Endothelial cell of umbilical vein (primary cell): ENCODE data around the gene NID2. TPM values are rescaled to one million over a fixed set of nuclear protein-coding genes. Genes with fewer than 3 reads are reported as not detected.

ENCODE experiments used
- BruUV-seq: library from RNA; stranded (reverse); fragments of 400-500 nt; replicated peaks from 2 replicates; lab custom pipeline; 2021; lab: Mats Ljungman, UMichigan
- CTCF ChIA-PET: fragments of 300-600, 350-600 bp; sonication (Branson Sonifier 250); formaldehyde crosslinking; loops from one replicate; lab custom pipeline; 2021; ENCODE audit warnings: antibody characterized with exemption, inconsistent platforms; lab: Charles Lee
- POLR2A ChIA-PET: fragments of 300-600, 350-600 bp; sonication (Branson Sonifier 250); formaldehyde crosslinking; loops from one replicate; lab custom pipeline; 2021; ENCODE audit warnings: antibody characterized with exemption, inconsistent platforms; lab: Charles Lee
- DNase-seq: peaks from one replicate; pipeline ENCODE4 v3.0.0-alpha.2; 2011; ENCODE audit warnings: low read depth, low spot score
- FAIRE-seq: peaks from 2 replicates; lab custom pipeline; 2011; peaks lifted over from hg19 to GRCh38; lab: Jason Lieb, UNC
- H2AFZ ChIP-seq: 2 replicates; pipeline ENCODE4 v1.6.0; 2012; ENCODE audit warnings: low read depth, low read length, control low read depth, inconsistent platforms
- H3K27ac ChIP-seq: 2 replicates; pipeline ENCODE4 v1.5.1; 2011; ENCODE audit warnings: low read depth, mild to moderate bottlenecking, control low read depth, low read length, moderate library complexity; ENCODE audit not compliant: insufficient read depth
- H3K27me3 ChIP-seq, 2 experiments: 2 replicates each; pipeline versions ENCODE4 v1.6.0 to v1.6.1; 2011; ENCODE audit warnings: low read length in 2 of 2, mixed read lengths in 1 of 2; ENCODE audit not compliant: control insufficient read depth in 2 of 2, insufficient read depth in 2 of 2
- H3K36me3 ChIP-seq, 2 experiments: 2 replicates in 1 of 2; 3 replicates in 1 of 2; pipeline ENCODE4 v1.5.1; 2011; ENCODE audit warnings: low read length in 2 of 2, mild to moderate bottlenecking in 1 of 2, moderate library complexity in 1 of 2; ENCODE audit not compliant: control insufficient read depth in 2 of 2, insufficient read depth in 2 of 2; ENCODE audit errors: extremely low read depth in 1 of 2
- H3K4me1 ChIP-seq: 3 replicates; pipeline ENCODE4 v1.5.1; 2011; ENCODE audit warnings: mild to moderate bottlenecking, low read length; ENCODE audit not compliant: control insufficient read depth, insufficient read depth; ENCODE audit errors: extremely low read depth
- H3K4me2 ChIP-seq: 2 replicates; pipeline ENCODE4 v1.6.1; 2011; ENCODE audit warnings: low read length, control low read depth, mixed read lengths; ENCODE audit not compliant: insufficient read depth
- H3K4me3 ChIP-seq, 3 experiments: fragments of 200-600 bp in 1 of 3; sonication (generic), shearing (Covaris generic) in 1 of 3; replicated peaks in 1 of 3; 2 replicates each; pipeline ENCODE4 v1.5.1; 2011 to 2016; ENCODE audit warnings: control low read depth in 3 of 3, low read length in 3 of 3, mild to moderate bottlenecking in 2 of 3, inconsistent platforms in 1 of 3, low read depth in 1 of 3, moderate library complexity in 1 of 3; ENCODE audit not compliant: insufficient read depth in 1 of 3
- H3K79me2 ChIP-seq: 2 replicates; pipeline ENCODE4 v1.6.0; 2012; ENCODE audit warnings: low read length, inconsistent platforms; ENCODE audit not compliant: control insufficient read depth, insufficient read depth
- H3K9ac ChIP-seq: replicated peaks from 2 replicates; pipeline ENCODE3; 2011; ENCODE audit warnings: low read length, control low read depth; ENCODE audit not compliant: insufficient read depth; ENCODE audit errors: extremely low read depth
- H3K9me1 ChIP-seq: replicated peaks from 3 replicates; pipeline ENCODE4 v1.6.0; 2011; ENCODE audit warnings: mild to moderate bottlenecking, low read length; ENCODE audit not compliant: control insufficient read depth, insufficient read depth; ENCODE audit errors: extremely low read depth
- H3K9me3 ChIP-seq: replicated peaks from 2 replicates; pipeline ENCODE4 v1.5.1; 2012; ENCODE audit warnings: low read length, inconsistent platforms; ENCODE audit not compliant: control insufficient read depth, insufficient read depth
- H4K20me1 ChIP-seq: replicated peaks from 2 replicates; pipeline ENCODE3; 2011; ENCODE audit warnings: mild to moderate bottlenecking, low read length; ENCODE audit not compliant: control insufficient read depth, insufficient read depth; ENCODE audit errors: extremely low read depth
- EZH2 ChIP-seq: IDR thresholded peaks from 2 replicates; pipeline ENCODE4 v1.6.1; 2012; ENCODE audit warnings: borderline replicate concordance, low read depth, mild to moderate bottlenecking, moderate library complexity, low read length, inconsistent platforms; ENCODE audit not compliant: severe bottlenecking
- FOS ChIP-seq: IDR thresholded peaks from 2 replicates; pipeline ENCODE4 v1.6.1; 2011; ENCODE audit warnings: mild to moderate bottlenecking, low read length, moderate library complexity, borderline replicate concordance; ENCODE audit not compliant: insufficient read depth
- GATA2 ChIP-seq: IDR thresholded peaks from 2 replicates; pipeline ENCODE4 v1.7.0; 2011; ENCODE audit warnings: low read depth, mild to moderate bottlenecking, moderate library complexity, mixed read lengths, low read length; ENCODE audit not compliant: insufficient read length, insufficient read depth
- JUN ChIP-seq: IDR thresholded peaks from 2 replicates; pipeline ENCODE4 v1.6.1; 2011; ENCODE audit warnings: borderline replicate concordance, low read depth; ENCODE audit not compliant: insufficient read length, insufficient read depth
- MYC ChIP-seq: IDR thresholded peaks from one replicate; pipeline ENCODE4 v1.6.1; 2011; ENCODE audit warnings: mild to moderate bottlenecking, low read depth, low read length
- POLR2A ChIP-seq: IDR thresholded peaks from 2 replicates; pipeline ENCODE4 v1.6.1; 2012; ENCODE audit warnings: low read depth, mild to moderate bottlenecking, control low read depth, low read length
- POLR2AphosphoS5 ChIP-seq: IDR thresholded peaks from 2 replicates; pipeline ENCODE4 v1.6.1; 2012; ENCODE audit warnings: low read depth, mild to moderate bottlenecking, control low read depth, low read length, moderate library complexity; ENCODE audit not compliant: insufficient read depth
- dilution Hi-C: fragments of 300-500 bp; cut with MboI; formaldehyde crosslinking; loops from one replicate; pipeline ENCODE4 v1.15.0; 2019; ENCODE audit warnings: low sequenced_read_pairs; ENCODE audit not compliant: extremely low pct_ligation_motif_present
- intact Hi-C: fragments of 100-400 bp; cut with micrococcal nuclease; formaldehyde crosslinking; loops from one replicate; pipeline ENCODE4 v1.10.0; 2022
- polyA plus RNA-seq, 4 experiments: library from polyadenylated mRNA; depleted of rRNA in 3 of 4; stranded (reverse) in 3 of 4; unstranded in 1 of 4; fragments of >200 nt; gene quantifications; 2 replicates each; pipeline versions ENCODE4 v1.2.1 to v1.2.3, GENCODE V29; 2011 to 2012; ENCODE audit warnings: missing spikeins in 1 of 4
- total RNA-seq: library from RNA; stranded (reverse); gene quantifications from 2 replicates; pipeline ENCODE4 v1.2.3, GENCODE V29; 2021
- TF ChIP-seq, protein P1 (sequence below): IDR thresholded peaks from 2 replicates; pipeline ENCODE4 v1.6.1; 2011; ENCODE audit not compliant: insufficient read depth, insufficient read length
- TF ChIP-seq, protein P2 (sequence below), 2 donors: IDR thresholded peaks; 1 replicate in 1 of 2; 2 replicates in 1 of 2; pipeline ENCODE4 v1.5.1; 2011; ENCODE audit warnings: low read length in 2 of 2, mild to moderate bottlenecking in 2 of 2, moderate library complexity in 2 of 2, control low read depth in 1 of 2, inconsistent platforms in 1 of 2, low read depth in 1 of 2; ENCODE audit not compliant: insufficient read depth in 1 of 2; ENCODE audit errors: extremely low read depth in 1 of 2

NID2 gene
- total and polyA plus RNA-seq, 2 donors (not counting 3 experiments of a cell fraction or from before 2014, with no cell fraction given) = 22.5 to 56.7 TPM

- intact Hi-C loops = no loop called here
- no peaks in the 10 kb centered on the region for H4K20me1 ChIP-seq
- no peak for TF ChIP-seq MYC
- no peak for TF ChIP-seq FOS
- no peak for TF ChIP-seq JUN
- TF ChIP-seq, protein P1, sequence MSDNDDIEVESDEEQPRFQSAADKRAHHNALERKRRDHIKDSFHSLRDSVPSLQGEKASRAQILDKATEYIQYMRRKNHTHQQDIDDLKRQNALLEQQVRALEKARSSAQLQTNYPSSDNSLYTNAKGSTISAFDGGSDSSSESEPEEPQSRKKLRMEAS = no peak
- TF ChIP-seq EZH2 = no peak
- TF ChIP-seq, protein P2, sequence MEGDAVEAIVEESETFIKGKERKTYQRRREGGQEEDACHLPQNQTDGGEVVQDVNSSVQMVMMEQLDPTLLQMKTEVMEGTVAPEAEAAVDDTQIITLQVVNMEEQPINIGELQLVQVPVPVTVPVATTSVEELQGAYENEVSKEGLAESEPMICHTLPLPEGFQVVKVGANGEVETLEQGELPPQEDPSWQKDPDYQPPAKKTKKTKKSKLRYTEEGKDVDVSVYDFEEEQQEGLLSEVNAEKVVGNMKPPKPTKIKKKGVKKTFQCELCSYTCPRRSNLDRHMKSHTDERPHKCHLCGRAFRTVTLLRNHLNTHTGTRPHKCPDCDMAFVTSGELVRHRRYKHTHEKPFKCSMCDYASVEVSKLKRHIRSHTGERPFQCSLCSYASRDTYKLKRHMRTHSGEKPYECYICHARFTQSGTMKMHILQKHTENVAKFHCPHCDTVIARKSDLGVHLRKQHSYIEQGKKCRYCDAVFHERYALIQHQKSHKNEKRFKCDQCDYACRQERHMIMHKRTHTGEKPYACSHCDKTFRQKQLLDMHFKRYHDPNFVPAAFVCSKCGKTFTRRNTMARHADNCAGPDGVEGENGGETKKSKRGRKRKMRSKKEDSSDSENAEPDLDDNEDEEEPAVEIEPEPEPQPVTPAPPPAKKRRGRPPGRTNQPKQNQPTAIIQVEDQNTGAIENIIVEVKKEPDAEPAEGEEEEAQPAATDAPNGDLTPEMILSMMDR (IDR thresholded peaks at IDR 0.05; ENCODE audit: extremely low read depth in 1 of 2, insufficient read depth in 1 of 2, low read depth in 1 of 2, low read length in 2 of 2) = no peak
- no peak for TF ChIP-seq GATA2
- TF ChIP-seq POLR2A = no peak
- no peak for TF ChIP-seq POLR2AphosphoS5
- no peak overlapping the region for H3K4me3 ChIP-seq
- DNase-seq (no peak), FAIRE-seq (no peak)
- H3K79me2 ChIP-seq = no peaks in the 10 kb centered on the region
- POLR2A ChIA-PET = no interaction called here
- H3K27ac ChIP-seq = no peak overlapping the region
- no peak overlapping the region for H3K4me2 ChIP-seq
- dilution Hi-C loops = no loop called here
- no peak overlapping the region for H3K9ac ChIP-seq
- BruUV-seq = no TSS peak
- H3K4me1 ChIP-seq = peaks cover 17% of the 10 kb centered on the region
- H3K36me3 ChIP-seq = peaks cover 25 to 29% of the 10 kb centered on the region in 2 experiments
- no peaks in the 10 kb centered on the region for H3K9me3 ChIP-seq
- H2AFZ ChIP-seq = no peak overlapping the region
- no peaks in the 10 kb centered on the region for H3K9me1 ChIP-seq
- H3K27me3 ChIP-seq = no peaks in the 10 kb centered on the region
- CTCF ChIA-PET = interaction anchor here (1.3 to 1.5 kb wide), 3 partner anchors 9 to 65 kb away, joined by 3 to 8 read pairs (median 5); no protein-coding TSS in a partner anchor
These were observed 62.5 kb downstream of the NID2 start for GRCh38 chr14:52006361-52006760.
